Measurements from ENCODE around the gene DESI1. TPM values are rescaled to one million over a fixed set of nuclear protein-coding genes. Genes with fewer than 3 reads are reported as not detected.
"Not testable (repeated sequence)": the region's sequence is repeated elsewhere in the genome, so short reads cannot be mapped to it uniquely, and the experiment has no call there.

Gene DESI1
- total and polyA plus RNA-seq, 3 experiments from 2014 or later, result 12.5 to 86.9 (median 84.2) TPM

DNA sequence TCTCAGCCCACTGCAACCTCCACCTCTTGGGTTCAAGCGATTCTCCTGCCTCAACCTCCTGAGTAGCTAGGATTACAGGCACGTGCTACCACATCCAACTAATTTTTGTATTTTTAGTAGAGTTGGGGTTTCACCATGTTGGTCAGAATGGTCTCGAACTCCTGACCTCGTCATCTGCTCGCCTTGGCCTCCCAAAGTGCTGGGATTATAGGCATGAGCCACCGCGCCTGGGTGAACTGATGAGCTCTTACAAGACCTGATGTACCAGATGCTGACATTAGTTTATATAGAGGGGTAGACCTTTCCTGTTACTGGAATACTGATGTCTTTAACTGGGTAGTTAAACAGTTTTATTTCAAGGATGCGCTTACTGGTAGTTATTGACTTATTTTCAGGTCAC is 13.8 kb upstream of the DESI1 start:
- POLR2A ChIA-PET; H3K27me3 ChIP-seq (ENCODE audit: insufficient read depth, low read length, poor library complexity, severe bottlenecking); H3K4me3 ChIP-seq (ENCODE audit: low read length); H3K27ac ChIP-seq (ENCODE audit: low read depth, low read length); H3K27ac Mint-ChIP-seq; H3K9me3 Mint-ChIP-seq; DNase-seq; H3K4me1 ChIP-seq (ENCODE audit: insufficient read depth, low read length); H3K4me3 Mint-ChIP-seq; H3K9me3 ChIP-seq (ENCODE audit: low read length); CTCF ChIA-PET; H3K27me3 Mint-ChIP-seq: not testable (repeated sequence)
- peaks cover 36% of the 10 kb centered on the region for H3K36me3 ChIP-seq (ENCODE audit: insufficient read depth, low read length)
- Mint-ChIP-seq H3K4me1 (peaks cover 3 to 19% (median 7%) of the 10 kb centered on the region in 3 donors), H3K36me3 (peaks cover 0 to 71% (median 12%) of the 10 kb centered on the region in 3 donors)

DNA sequence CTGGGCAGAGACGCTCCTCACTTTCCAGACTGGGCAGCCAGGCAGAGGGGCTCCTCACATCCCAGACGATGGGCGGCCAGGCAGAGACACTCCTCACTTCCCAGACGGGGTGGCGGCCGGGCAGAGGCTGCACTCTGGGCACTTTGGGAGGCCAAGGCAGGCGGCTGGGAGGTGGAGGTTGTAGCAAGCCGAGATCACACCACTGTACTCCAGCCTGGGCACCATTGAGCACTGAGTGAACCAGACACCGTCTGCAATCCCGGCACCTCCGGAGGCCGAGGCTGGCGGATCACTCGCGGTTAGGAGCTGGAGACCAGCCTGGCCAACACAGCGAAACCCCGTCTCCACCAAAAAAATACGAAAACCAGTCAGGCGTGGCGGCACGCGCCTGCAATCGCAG is 10.8 kb upstream of the DESI1 start:
- H3K9me3 Mint-ChIP-seq; H3K27ac ChIP-seq (ENCODE audit: low read depth, low read length); CTCF ChIA-PET; H3K27ac Mint-ChIP-seq; H3K9me3 ChIP-seq (ENCODE audit: low read length); H3K4me3 Mint-ChIP-seq; H3K4me3 ChIP-seq (ENCODE audit: low read length); DNase-seq; H3K27me3 Mint-ChIP-seq; H3K4me1 ChIP-seq (ENCODE audit: insufficient read depth, low read length); POLR2A ChIA-PET; H3K27me3 ChIP-seq (ENCODE audit: insufficient read depth, low read length, poor library complexity, severe bottlenecking): not testable (repeated sequence)
- Mint-ChIP-seq H3K36me3 (peaks cover 11 to 79% (median 24%) of the 10 kb centered on the region in 3 donors), H3K4me1 (peaks cover 15 to 35% (median 21%) of the 10 kb centered on the region in 3 donors)
- peaks cover 43% of the 10 kb centered on the region for H3K36me3 ChIP-seq (ENCODE audit: insufficient read depth, low read length)

DNA sequence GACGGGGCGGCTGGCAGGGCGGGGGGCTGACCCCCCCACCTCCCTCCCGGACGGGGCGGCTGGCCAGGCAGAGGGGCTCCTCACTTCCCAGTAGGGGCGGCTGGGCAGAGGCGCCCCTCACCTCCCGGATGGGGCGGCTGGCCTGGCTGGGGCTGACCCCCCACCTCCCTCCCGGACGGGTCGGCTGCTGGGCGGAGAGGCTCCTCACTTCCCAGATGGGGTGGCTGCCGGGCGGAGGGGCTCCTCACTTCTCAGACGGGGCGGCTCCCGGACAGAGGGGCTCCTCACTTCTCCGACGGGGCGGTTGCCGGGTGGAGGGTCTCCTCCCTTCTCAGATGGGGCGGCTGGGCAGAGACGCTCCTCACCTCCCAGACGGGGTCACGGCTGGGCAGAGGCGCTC is 10.3 kb upstream of the DESI1 start:
- H3K27ac ChIP-seq (ENCODE audit: low read depth, low read length); CTCF ChIA-PET; H3K9me3 ChIP-seq (ENCODE audit: low read length); H3K27me3 Mint-ChIP-seq; POLR2A ChIA-PET; H3K9me3 Mint-ChIP-seq; H3K4me1 ChIP-seq (ENCODE audit: insufficient read depth, low read length); DNase-seq; H3K27ac Mint-ChIP-seq; H3K4me3 Mint-ChIP-seq; H3K27me3 ChIP-seq (ENCODE audit: insufficient read depth, low read length, poor library complexity, severe bottlenecking); H3K4me3 ChIP-seq (ENCODE audit: low read length): not testable (repeated sequence)
- H3K36me3 ChIP-seq (ENCODE audit: insufficient read depth, low read length), result peaks cover 40% of the 10 kb centered on the region
- Mint-ChIP-seq H3K4me1 (peaks cover 15 to 35% (median 21%) of the 10 kb centered on the region in 3 donors), H3K36me3 (peaks cover 11 to 74% (median 22%) of the 10 kb centered on the region in 3 donors)

DNA sequence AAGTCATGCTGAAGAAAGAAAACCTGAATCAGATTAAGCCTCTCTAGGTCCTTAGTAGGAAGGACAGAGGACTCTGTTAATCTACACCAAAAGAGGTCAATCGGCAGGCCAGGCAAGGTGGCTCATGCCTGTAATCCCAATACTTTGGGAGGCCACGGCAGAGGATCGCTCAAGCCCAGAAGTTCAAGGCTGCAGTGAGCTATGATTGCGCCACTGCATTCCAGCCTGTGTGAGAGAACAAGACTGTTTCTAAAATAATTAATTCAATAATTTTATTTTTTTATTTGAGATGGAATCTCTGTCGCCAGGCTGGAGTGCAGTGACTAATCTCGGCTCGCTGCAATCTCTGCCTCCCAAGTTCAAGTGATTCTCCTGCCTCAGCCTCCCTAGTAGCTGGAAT is 4.7 kb upstream of the DESI1 start:
- Mint-ChIP-seq H3K27ac (peak overlapping the region in 1 of 8 donors; percentile 56), H3K4me1 (peaks cover 28 to 45% (median 28%) of the 10 kb centered on the region in 3 donors), H3K4me3 (peak overlapping the region in 1 of 7 donors; percentile 58), H3K36me3 (peaks cover 11 to 65% (median 22%) of the 10 kb centered on the region in 3 donors), H3K27me3 (peaks cover 0 to 1% of the 10 kb centered on the region in 2 donors), H3K9me3 (no peaks in the 10 kb centered on the region)
- H3K4me3 ChIP-seq (ENCODE audit: low read length), result no peak overlapping the region
- ChIA-PET POLR2A (no interaction called here), CTCF (no interaction called here)
- no peak overlapping the region for H3K27ac ChIP-seq (ENCODE audit: low read depth, low read length)
- H3K9me3 ChIP-seq (ENCODE audit: low read length), result no peaks in the 10 kb centered on the region
- no peaks in the 10 kb centered on the region for H3K27me3 ChIP-seq (ENCODE audit: insufficient read depth, low read length, poor library complexity, severe bottlenecking)
- peaks cover 34% of the 10 kb centered on the region for H3K36me3 ChIP-seq (ENCODE audit: insufficient read depth, low read length)
- no peak for DNase-seq
- peaks cover 12% of the 10 kb centered on the region for H3K4me1 ChIP-seq (ENCODE audit: insufficient read depth, low read length)

DNA sequence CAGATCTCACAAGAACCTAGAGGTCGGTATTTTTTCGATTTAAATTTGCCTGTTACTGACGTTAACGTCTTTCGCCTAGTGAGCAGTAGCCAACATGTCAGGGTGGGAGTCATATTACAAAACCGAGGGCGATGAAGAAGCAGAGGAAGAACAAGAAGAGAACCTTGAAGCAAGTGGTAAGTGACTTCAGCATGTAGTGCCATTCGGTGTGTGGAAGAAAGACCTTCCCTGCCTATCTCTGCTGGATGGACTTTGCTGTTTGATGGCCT is 1.0 kb upstream of the DESI1 start:
- Histone ChIP-seq H3K36me3 (ENCODE audit: insufficient read depth, low read length) (peaks cover 10% of the 10 kb centered on the region), H3K9me3 (ENCODE audit: low read length) (no peaks in the 10 kb centered on the region), H3K27me3 (ENCODE audit: insufficient read depth, low read length, poor library complexity, severe bottlenecking) (no peaks in the 10 kb centered on the region), H3K4me3 (ENCODE audit: low read length) (peak overlapping the region; percentile 93), H3K4me1 (ENCODE audit: insufficient read depth, low read length) (peaks cover 30% of the 10 kb centered on the region), H3K27ac (ENCODE audit: low read depth, low read length) (peak overlapping the region; percentile 99)
- H3K4me1 Mint-ChIP-seq, result peaks cover 31 to 62% (median 39%) of the 10 kb centered on the region in 3 donors
- no peaks in the 10 kb centered on the region for H3K9me3 Mint-ChIP-seq
- POLR2A ChIA-PET, result interaction anchor here (0.7 to 4.0 kb wide), 7 partner anchors 16 to 319 kb away, joined by 3 to 48 read pairs (median 6); partner anchors contain the start of genes PMM1, SNU13, TEF and TOB2
- H3K4me3 Mint-ChIP-seq, result peak overlapping the region; percentile 91 to 100 (median 95)
- peaks cover 0 to 1% of the 10 kb centered on the region in 2 donors for H3K27me3 Mint-ChIP-seq
- H3K27ac Mint-ChIP-seq, result peak overlapping the region; percentile 98 to 100 (median 99)
- H3K36me3 Mint-ChIP-seq, result peaks cover 0 to 33% (median 3%) of the 10 kb centered on the region in 3 donors
- DNase-seq, result no peak
- CTCF ChIA-PET, result interaction anchor here (0.9 to 2.0 kb wide), 2 partner anchors 45 to 67 kb away, joined by 3 to 6 read pairs; partner anchors contain the start of gene SNU13

DNA sequence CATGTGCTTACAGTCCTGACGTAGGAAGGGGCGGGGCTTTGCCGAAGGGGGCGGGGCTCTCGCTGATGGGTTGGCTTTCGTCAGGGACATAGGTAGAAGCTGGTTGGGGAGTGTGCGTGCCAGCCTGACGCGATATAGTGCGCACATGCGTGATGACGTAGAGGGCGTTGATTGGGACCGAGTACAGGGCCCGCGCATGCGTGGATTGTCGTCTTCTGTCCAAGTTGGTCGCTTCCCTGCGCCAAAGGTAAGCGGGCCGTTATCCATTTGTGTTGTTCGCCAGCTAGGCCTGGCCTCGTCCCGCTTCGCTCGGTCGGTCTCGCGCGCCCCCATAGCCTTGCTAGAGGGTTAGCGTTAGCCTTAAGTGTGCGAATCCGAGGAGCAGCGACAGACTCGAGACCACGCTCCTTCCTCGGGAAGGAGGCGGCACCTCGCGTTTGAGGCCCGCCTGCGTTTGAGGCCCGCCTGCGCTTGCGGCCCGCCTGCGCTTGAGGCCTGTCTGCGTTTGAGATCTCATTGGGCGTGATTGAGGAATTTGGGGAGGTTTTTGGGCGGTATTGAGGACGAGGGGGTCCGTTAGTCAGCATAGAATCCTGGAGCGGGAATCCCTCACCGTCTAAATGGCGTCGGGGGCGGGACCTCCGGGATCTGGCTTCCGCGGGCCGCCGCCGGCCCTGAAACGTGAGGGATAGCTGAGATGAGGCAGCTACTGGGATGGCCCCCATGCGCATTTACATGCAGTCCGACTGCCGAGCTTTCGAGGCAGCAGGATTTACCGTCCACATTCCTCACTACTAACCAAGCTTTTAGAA is 462 bp upstream of the DESI1 start, which contains the start of gene XRCC6:
Gene XRCC6, plus strand, starts transcription at position 197 of the 812 bp plus-strand sequence. CDS start 710 bp downstream, outside the sequence.
- Histone ChIP-seq H3K36me3 (ENCODE audit: insufficient read depth, low read length) (peaks cover 6% of the 10 kb centered on the region), H3K4me3 (ENCODE audit: low read length) (peak within 1 kb of the TSS; percentile 93), H3K27ac (ENCODE audit: low read depth, low read length) (peak within 1 kb of the TSS; percentile 99), H3K4me1 (ENCODE audit: insufficient read depth, low read length) (peaks cover 30% of the 10 kb centered on the region), H3K27me3 (ENCODE audit: insufficient read depth, low read length, poor library complexity, severe bottlenecking) (no peaks in the 10 kb centered on the region), H3K9me3 (ENCODE audit: low read length) (no peaks in the 10 kb centered on the region)
- Mint-ChIP-seq H3K27ac (peak within 1 kb of the TSS; percentile 98 to 100 (median 99)), H3K36me3 (peaks cover 0 to 31% (median 3%) of the 10 kb centered on the region in 3 donors), H3K4me3 (peak within 1 kb of the TSS; percentile 91 to 100 (median 95)), H3K9me3 (no peaks in the 10 kb centered on the region), H3K27me3 (peaks cover 0 to 1% of the 10 kb centered on the region in 2 donors), H3K4me1 (peaks cover 32 to 66% (median 44%) of the 10 kb centered on the region in 3 donors)
- CTCF ChIA-PET, result interaction anchor here (0.5 to 2.0 kb wide), 4 partner anchors 32 to 67 kb away, joined by 3 to 6 read pairs (median 4); partner anchors contain the start of genes PMM1 and SNU13
- POLR2A ChIA-PET, result interaction anchor here (0.6 to 4.0 kb wide), 12 partner anchors 9 to 765 kb away, joined by 3 to 48 read pairs (median 6); partner anchors contain the start of genes PMM1, SNU13, ST13 and TEF
- peak; percentile 99 to 100 (median 100) for DNase-seq

DNA sequence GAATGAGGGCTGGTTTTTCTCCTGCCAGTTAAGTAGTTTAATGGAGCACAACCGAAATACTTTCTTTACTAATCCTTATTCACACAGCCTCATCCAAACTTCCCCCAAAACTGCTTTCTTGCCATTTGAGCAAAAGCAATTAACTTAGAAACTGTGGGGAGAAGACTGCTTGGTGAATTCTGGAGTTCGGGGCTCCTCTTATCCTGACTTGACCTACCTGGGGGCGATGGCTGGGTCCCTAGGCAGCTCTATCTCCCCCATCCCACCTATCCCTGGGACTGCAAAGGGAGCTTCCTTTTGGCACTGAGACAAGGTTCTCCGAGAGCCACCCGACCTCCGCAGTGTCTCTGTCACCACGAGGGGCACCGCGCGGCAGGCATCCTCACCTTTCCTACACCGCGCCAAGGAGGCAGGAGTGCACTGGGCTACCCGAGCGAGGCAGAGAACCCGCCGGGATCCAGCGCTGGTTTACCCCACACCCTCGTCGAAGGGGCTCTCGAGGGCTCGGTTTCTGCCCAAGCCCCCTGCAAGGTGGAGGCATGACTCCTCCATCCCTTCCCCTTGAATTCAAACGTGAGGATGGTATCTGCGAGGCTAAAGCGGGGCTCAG is 759 bp downstream of the DESI1 start:
- Histone ChIP-seq H3K4me3 (ENCODE audit: low read length) (peak overlapping the region; percentile 84), H3K9me3 (ENCODE audit: low read length) (no peaks in the 10 kb centered on the region), H3K27me3 (ENCODE audit: insufficient read depth, low read length, poor library complexity, severe bottlenecking) (no peaks in the 10 kb centered on the region), H3K36me3 (ENCODE audit: insufficient read depth, low read length) (peaks cover 1% of the 10 kb centered on the region), H3K27ac (ENCODE audit: low read depth, low read length) (peak overlapping the region; percentile 99), H3K4me1 (ENCODE audit: insufficient read depth, low read length) (peaks cover 30% of the 10 kb centered on the region)
- Mint-ChIP-seq H3K9me3 (no peaks in the 10 kb centered on the region), H3K4me3 (peak overlapping the region; percentile 91 to 100 (median 95)), H3K27ac (peak overlapping the region; percentile 98 to 100 (median 99)), H3K36me3 (peaks cover 0 to 28% (median 3%) of the 10 kb centered on the region in 3 donors), H3K4me1 (peaks cover 31 to 61% (median 45%) of the 10 kb centered on the region in 3 donors), H3K27me3 (peaks cover 0 to 1% of the 10 kb centered on the region in 2 donors)
- CTCF ChIA-PET, result interaction anchor here (1.7 kb wide), 1 partner anchor 17 kb away, joined by 6 read pairs; no protein-coding TSS in a partner anchor
- DNase-seq, result peak; percentile 14 to 61 (median 37)
- POLR2A ChIA-PET, result interaction anchor here (0.6 to 4.0 kb wide), 6 partner anchors 14 to 655 kb away, joined by 3 to 48 read pairs (median 6); partner anchors contain the start of gene PMM1

Data from CD8-positive, alpha-beta memory T cell (primary cell).